Gastrocnemius medialis (tissue), 4 donors: ENCODE results near the gene AFDN. TPM values are rescaled to one million over a fixed set of nuclear protein-coding genes. Genes with fewer than 3 reads are reported as not detected.
A peak's percentile ranks its signal among the peaks of the same experiment; 100 is the strongest.

Experiments
- ATAC-seq, 2 donors: fragments of 150-250 bp; one replicate each; pipeline ENCODE4 v1.9.1; 2016
- DNase-seq, 2 donors: peaks; one replicate each; pipeline ENCODE4 v3.0.0-alpha.2; 2019
- H3K27ac ChIP-seq, 4 donors: fragments of 200-600 bp; sonication (generic); 1 replicate in 1 of 4; 2 replicates in 3 of 4; pipeline ENCODE4 v1.5.1; 2016 to 2018; ENCODE audit warnings: mild to moderate bottlenecking in 2 of 4, moderate library complexity in 1 of 4
- H3K27me3 ChIP-seq, 3 donors: fragments of 200-600 bp; sonication (generic) in 2 of 3; 1 replicate in 1 of 3; 2 replicates in 2 of 3; pipeline versions ENCODE4 v1.5.1 to v1.6.0; 2016 to 2019; ENCODE audit warnings: mild to moderate bottlenecking in 1 of 3, moderate library complexity in 1 of 3
- H3K36me3 ChIP-seq, 2 donors: fragments of 200-600 bp; sonication (generic) in 1 of 2; one replicate each; pipeline ENCODE4 v1.5.1; 2017 to 2018
- H3K4me1 ChIP-seq, 2 donors: fragments of 200-600 bp; sonication (generic) in 1 of 2; one replicate each; pipeline ENCODE4 v1.5.1; 2016 to 2017; ENCODE audit warnings: mild to moderate bottlenecking in 2 of 2
- H3K4me3 ChIP-seq, 4 donors: fragments of 200-600 bp; sonication (generic) in 3 of 4; 1 replicate in 1 of 4; 2 replicates in 3 of 4; pipeline ENCODE4 v1.5.1; 2016 to 2019; ENCODE audit warnings: mild to moderate bottlenecking in 2 of 4
- H3K9me3 ChIP-seq, 3 donors: fragments of 200-600 bp; sonication (generic) in 2 of 3; 1 replicate in 1 of 3; 2 replicates in 2 of 3; pipeline ENCODE4 v1.5.1; 2016 to 2019
- POLR2A ChIP-seq, 2 donors: fragments of 450-650 bp; IDR thresholded peaks; one replicate each; pipeline ENCODE4 v1.6.1; 2017; ENCODE audit warnings: antibody characterized with exemption in 2 of 2, mild to moderate bottlenecking in 2 of 2, moderate library complexity in 2 of 2
- in situ Hi-C, 4 donors: fragments of 200-750 bp; cut with MboI; loops; one replicate each; pipeline versions ENCODE4 v1.15.0 to v1.8.0; 2017; ENCODE audit warnings: low sequenced_read_pairs in 4 of 4
- intact Hi-C: fragments of 100-400 bp; cut with DNase I; formaldehyde crosslinking; loops from one replicate; pipeline ENCODE4 v1.15.1; 2023; ENCODE audit warnings: low total_unique reads
- total RNA-seq, 4 donors: library from RNA; depleted of rRNA; stranded (reverse); fragments of >200 nt; gene quantifications; one replicate each; pipeline versions ENCODE4 v1.1.0 to v1.2.3, GENCODE V29; 2016
- TF ChIP-seq, protein P1 (sequence below), 5 experiments: fragments of 450-650 bp in 3 of 5; fragments of 200-600 bp in 2 of 5; sonication (generic) in 2 of 5; IDR thresholded peaks in 4 of 5; conservative IDR thresholded peaks in 1 of 5; 1 replicate in 4 of 5; 2 replicates in 1 of 5; pipeline ENCODE4 v1.5.1; 2016 to 2019; ENCODE audit warnings: antibody characterized with exemption in 5 of 5, mild to moderate bottlenecking in 3 of 5, moderate library complexity in 3 of 5

The AFDN gene
- total RNA-seq, 4 donors from 2014 or later, result 22.2 to 66.0 (median 30.0) TPM

GRCh38 chr6:167898673-167899311 is 72.1 kb downstream of the AFDN start:
- DNase-seq (no peak), ATAC-seq (peak in 1 of 2 donors; percentile 30)
- in situ Hi-C loops, result loop anchor here in 3 of 4 donors (5.0 to 10.0 kb wide), 3 partner anchors 411 to 416 kb away; no protein-coding TSS in a partner anchor
- H3K9me3 ChIP-seq, result no peaks in the 10 kb centered on the region
- H3K27ac ChIP-seq, result no peak overlapping the region
- H3K36me3 ChIP-seq, result peaks cover 0 to 21% of the 10 kb centered on the region in 2 donors
- H3K4me3 ChIP-seq, result no peak overlapping the region
- TF ChIP-seq POLR2A (IDR thresholded peaks at IDR 0.05), result no peak
- TF ChIP-seq, protein P1, sequence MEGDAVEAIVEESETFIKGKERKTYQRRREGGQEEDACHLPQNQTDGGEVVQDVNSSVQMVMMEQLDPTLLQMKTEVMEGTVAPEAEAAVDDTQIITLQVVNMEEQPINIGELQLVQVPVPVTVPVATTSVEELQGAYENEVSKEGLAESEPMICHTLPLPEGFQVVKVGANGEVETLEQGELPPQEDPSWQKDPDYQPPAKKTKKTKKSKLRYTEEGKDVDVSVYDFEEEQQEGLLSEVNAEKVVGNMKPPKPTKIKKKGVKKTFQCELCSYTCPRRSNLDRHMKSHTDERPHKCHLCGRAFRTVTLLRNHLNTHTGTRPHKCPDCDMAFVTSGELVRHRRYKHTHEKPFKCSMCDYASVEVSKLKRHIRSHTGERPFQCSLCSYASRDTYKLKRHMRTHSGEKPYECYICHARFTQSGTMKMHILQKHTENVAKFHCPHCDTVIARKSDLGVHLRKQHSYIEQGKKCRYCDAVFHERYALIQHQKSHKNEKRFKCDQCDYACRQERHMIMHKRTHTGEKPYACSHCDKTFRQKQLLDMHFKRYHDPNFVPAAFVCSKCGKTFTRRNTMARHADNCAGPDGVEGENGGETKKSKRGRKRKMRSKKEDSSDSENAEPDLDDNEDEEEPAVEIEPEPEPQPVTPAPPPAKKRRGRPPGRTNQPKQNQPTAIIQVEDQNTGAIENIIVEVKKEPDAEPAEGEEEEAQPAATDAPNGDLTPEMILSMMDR (IDR thresholded peaks at IDR 0.05 in 4 of 5, conservative IDR thresholded peaks at IDR 0.05 in 1 of 5), result peak; percentile 45 to 77 (median 65)
- intact Hi-C loops, result loop anchor here (2.0 kb wide), 1 partner anchor 412 kb away; no protein-coding TSS in a partner anchor
- H3K27me3 ChIP-seq, result no peaks in the 10 kb centered on the region
- H3K4me1 ChIP-seq, result peaks cover 0 to 8% of the 10 kb centered on the region in 2 donors

DNA sequence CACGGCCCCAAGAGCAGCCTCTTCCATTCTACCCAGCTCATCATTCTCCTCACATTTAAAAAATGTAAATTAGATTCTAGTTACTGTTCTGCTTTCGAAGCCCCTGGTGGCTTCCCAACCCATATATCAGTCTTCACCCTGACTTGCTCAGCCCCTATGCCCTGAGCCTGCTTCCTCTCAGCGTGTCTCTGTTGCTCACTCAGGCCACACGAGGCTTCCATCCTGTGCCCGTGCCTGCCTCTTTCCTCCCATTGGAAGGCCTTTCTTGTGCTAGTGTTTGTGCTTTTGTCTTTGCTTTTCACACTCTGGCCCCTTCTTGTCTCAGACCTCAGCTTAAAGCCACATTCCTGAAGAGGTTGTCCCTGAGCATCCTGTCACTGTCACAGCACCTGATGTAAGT is 78.1 kb downstream of the AFDN start:
- Histone ChIP-seq H3K27ac (no peak overlapping the region), H3K36me3 (peaks cover 0 to 35% of the 10 kb centered on the region in 2 donors), H3K4me1 (peaks cover 0 to 16% of the 10 kb centered on the region in 2 donors), H3K27me3 (no peaks in the 10 kb centered on the region), H3K9me3 (no peaks in the 10 kb centered on the region), H3K4me3 (no peak overlapping the region)
- no peak for ATAC-seq
- DNase-seq, result no peak
- in situ Hi-C loops, result loop anchor here in 2 of 4 donors (25.0 kb wide), 2 partner anchors 208 to 233 kb away; no protein-coding TSS in a partner anchor
- intact Hi-C loops, result loop anchor here (5.0 to 10.0 kb wide), 4 partner anchors 80 to 228 kb away; partner anchors contain the start of gene AFDN
- no peak for TF ChIP-seq POLR2A (IDR thresholded peaks at IDR 0.05)
- TF ChIP-seq, protein P1 (IDR thresholded peaks at IDR 0.05 in 4 of 5, conservative IDR thresholded peaks at IDR 0.05 in 1 of 5), result no peak

DNA sequence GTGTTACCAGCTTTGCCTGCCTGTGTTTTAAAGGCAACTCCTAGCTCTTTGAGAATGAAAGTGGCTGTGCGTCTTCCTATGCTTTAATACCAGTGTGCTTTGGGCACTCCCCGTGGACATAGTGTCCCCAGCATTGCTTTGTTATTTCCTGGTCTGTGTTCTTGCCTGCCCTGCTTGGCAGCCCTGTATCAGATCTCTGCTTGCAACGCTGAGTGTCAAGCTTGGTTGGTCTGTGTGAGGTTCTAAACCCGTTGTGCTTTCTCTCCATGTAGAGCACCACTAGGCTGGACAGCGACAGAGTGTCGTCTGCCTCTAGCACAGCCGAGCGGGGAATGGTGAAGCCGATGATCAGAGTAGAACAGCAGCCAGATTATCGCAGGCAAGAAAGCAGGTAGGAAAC is 80.2 kb downstream of the AFDN start:
- TF ChIP-seq, protein P1 (IDR thresholded peaks at IDR 0.05 in 4 of 5, conservative IDR thresholded peaks at IDR 0.05 in 1 of 5), result no peak
- TF ChIP-seq POLR2A (IDR thresholded peaks at IDR 0.05), result peak; percentile 31 to 47
- peaks cover 0 to 10% of the 10 kb centered on the region in 2 donors for H3K4me1 ChIP-seq
- H3K4me3 ChIP-seq, result peak overlapping the region; percentile 7 to 34 (median 30)
- no peaks in the 10 kb centered on the region for H3K9me3 ChIP-seq
- peak; percentile 94 to 97 for ATAC-seq
- in situ Hi-C loops (loop anchor here in 2 of 4 donors (25.0 kb wide), 2 partner anchors 205 to 230 kb away; no protein-coding TSS in a partner anchor), intact Hi-C loops (loop anchor here (5.0 to 10.0 kb wide), 4 partner anchors 82 to 225 kb away; partner anchors contain the start of gene AFDN)
- DNase-seq, result peak; percentile 53 to 60
- H3K27ac ChIP-seq, result peak overlapping the region; percentile 55 to 68 (median 66)
- H3K27me3 ChIP-seq, result no peaks in the 10 kb centered on the region
- peaks cover 0 to 44% of the 10 kb centered on the region in 2 donors for H3K36me3 ChIP-seq

DNA sequence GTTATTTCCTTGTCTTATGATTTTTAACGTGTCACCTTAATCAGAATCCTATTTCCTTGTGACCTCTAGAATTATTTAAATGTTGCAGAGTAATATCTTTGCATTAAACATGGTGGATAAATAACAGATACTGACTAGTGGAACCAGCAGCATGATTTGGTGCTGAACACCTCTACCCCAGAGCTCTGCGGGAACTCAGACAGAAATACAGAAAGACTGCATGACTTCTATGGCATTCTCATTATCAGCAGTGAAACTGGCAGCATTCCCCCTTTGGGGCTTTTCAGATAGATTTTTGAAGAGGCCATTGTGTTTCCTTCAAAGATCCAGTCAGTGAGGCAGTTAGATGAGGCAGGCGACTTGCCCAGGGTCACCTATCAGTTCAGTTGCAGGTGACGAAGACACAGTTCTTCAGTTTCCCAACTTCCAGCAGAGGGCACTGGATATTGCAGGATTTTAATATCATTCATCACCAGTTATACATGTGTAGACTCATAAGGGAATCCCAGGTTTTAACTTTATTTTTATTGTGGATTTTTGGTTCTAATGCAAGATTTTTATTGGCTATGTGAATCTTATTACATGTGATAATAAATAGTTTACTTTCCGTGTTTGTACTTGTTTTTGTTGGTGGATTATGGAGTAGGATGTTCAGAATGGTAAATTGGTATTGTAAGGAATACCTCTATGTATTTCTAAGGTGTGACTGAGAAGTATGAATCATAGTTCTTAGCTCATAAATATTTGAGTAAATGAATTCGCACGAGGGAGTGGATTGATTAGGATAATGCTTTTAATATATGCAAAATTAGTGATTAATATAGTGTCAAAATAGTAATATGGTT is 81.3 kb downstream of the AFDN start:
- intact Hi-C loops (loop anchor here (5.0 to 10.0 kb wide), 4 partner anchors 83 to 224 kb away; partner anchors contain the start of gene AFDN), in situ Hi-C loops (loop anchor here in 2 of 4 donors (25.0 kb wide), 2 partner anchors 204 to 229 kb away; no protein-coding TSS in a partner anchor)
- peaks cover 0 to 10% of the 10 kb centered on the region in 2 donors for H3K4me1 ChIP-seq
- TF ChIP-seq POLR2A (IDR thresholded peaks at IDR 0.05), result no peak
- TF ChIP-seq, protein P1 (IDR thresholded peaks at IDR 0.05 in 4 of 5, conservative IDR thresholded peaks at IDR 0.05 in 1 of 5), result peak in 4 of 5 experiments; percentile 23 to 53 (median 36)
- H3K27me3 ChIP-seq, result no peaks in the 10 kb centered on the region
- no peaks in the 10 kb centered on the region for H3K9me3 ChIP-seq
- peak overlapping the region in 3 of 4 donors; percentile 64 to 68 (median 67) for H3K27ac ChIP-seq
- ATAC-seq (no peak), DNase-seq (no peak)
- H3K36me3 ChIP-seq, result peaks cover 0 to 39% of the 10 kb centered on the region in 2 donors
- H3K4me3 ChIP-seq, result peak overlapping the region in 2 of 4 donors; percentile 28 to 33
